GM10266 (cell line): Measurements from ENCODE around the gene SPSB2.
A peak's percentile ranks its signal among the peaks of the same experiment; 100 is the strongest.
"Not testable (repeated sequence)": the region's sequence is repeated elsewhere in the genome, so short reads cannot be mapped to it uniquely, and the experiment has no call there.

ENCODE experiments used
- DNase-seq: peaks from one replicate; pipeline ENCODE4 v3.0.0; 2012; ENCODE audit errors: extremely low spot score
- TF ChIP-seq, protein P1 (sequence below): IDR thresholded peaks from 2 replicates; pipeline ENCODE4 v1.5.1; 2012; ENCODE audit warnings: mild to moderate bottlenecking, low read depth; ENCODE audit not compliant: control insufficient read depth, insufficient read depth; ENCODE audit errors: missing control alignments

The SPSB2 gene

DNA sequence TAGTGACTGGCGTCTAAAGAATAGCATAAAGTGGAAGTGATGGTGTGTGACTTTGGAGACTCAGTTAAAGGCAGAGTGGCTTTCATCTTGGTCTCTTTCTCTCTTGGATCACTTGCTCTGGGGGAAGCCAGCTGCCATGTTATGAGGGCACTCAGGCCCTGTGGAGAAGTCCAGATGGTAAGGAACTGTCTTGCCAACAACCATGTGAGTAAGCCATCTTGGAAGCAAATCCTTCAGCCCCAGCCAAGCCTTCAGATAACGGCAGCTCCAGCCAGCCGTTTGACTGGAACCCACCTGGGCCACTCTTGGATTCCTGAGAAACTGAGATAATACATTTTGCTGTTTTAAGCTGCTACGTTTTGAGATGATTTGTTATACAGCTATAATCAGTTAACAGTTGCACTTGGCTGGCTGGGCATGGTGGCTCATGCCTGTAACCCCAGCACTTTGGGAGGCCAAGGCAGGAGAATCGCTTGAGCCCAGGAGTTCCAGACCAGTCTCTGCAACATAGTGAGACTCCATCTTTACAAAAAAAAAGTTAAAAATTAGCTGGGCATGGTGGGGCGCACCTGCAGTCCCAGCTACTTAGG, 23.8 kb upstream of the SPSB2 start:
- no peak for DNase-seq
- TF ChIP-seq, protein P1, sequence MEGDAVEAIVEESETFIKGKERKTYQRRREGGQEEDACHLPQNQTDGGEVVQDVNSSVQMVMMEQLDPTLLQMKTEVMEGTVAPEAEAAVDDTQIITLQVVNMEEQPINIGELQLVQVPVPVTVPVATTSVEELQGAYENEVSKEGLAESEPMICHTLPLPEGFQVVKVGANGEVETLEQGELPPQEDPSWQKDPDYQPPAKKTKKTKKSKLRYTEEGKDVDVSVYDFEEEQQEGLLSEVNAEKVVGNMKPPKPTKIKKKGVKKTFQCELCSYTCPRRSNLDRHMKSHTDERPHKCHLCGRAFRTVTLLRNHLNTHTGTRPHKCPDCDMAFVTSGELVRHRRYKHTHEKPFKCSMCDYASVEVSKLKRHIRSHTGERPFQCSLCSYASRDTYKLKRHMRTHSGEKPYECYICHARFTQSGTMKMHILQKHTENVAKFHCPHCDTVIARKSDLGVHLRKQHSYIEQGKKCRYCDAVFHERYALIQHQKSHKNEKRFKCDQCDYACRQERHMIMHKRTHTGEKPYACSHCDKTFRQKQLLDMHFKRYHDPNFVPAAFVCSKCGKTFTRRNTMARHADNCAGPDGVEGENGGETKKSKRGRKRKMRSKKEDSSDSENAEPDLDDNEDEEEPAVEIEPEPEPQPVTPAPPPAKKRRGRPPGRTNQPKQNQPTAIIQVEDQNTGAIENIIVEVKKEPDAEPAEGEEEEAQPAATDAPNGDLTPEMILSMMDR = no peak

DNA sequence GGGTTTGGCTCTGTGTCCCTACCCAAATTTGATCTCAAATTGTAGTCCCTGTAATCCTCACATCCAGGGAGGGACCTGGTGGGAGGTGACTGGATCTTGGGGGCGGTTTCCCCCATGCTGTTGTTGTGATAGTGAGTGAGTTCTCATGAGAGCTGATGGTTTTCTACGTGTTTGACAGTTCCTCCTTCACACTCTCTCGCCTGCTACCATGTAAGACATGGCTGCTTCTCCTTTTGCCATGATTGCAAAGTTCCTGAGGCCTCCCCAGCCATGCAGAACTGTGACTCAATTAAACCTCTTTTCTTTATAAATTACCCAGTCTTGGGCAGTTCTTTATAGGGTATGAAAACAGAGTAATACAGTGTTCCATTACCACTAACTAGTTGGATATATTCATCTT, 21.2 kb upstream of the SPSB2 start:
- TF ChIP-seq, protein P1 = no peak
- DNase-seq = no peak

DNA sequence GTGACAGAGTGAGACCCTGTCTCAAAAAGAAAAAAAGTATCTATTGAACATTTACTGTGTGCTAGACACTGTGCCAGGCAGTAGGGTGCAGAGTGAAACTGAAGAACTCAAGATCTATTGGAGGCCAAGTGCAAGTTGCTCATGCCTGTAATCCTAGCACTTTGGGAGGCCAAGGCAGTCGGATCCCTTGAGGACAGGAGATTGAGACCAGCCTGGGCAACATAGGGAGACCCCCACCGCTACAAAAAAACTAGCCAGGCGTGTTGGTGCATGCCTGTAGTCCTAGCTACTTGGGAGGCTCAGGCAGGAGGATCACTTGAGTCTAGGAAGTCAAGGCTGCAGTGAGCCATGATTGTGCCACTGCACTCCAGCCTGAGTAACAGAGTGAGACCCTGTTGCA, 19.6 kb upstream of the SPSB2 start:
- DNase-seq = not testable (repeated sequence)

DNA sequence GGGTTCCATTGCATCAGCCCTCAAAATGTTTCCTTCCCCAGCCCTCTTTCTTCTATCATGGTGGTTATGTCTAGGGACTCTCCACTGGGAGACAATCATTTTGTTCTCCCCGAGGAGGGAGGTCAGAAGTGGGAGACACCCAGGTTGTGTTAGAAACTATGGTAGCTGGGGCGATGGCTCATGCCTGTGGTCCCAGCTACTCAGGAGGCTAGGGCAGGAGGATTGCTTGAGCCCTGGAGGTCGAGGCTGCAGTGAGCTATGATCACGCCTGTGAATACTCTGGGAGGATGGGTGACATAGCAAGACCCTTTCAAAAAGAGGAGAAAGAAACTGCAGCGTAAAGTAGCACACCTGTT, 18.5 kb upstream of the SPSB2 start:
- TF ChIP-seq, protein P1 = no peak
- no peak for DNase-seq

DNA sequence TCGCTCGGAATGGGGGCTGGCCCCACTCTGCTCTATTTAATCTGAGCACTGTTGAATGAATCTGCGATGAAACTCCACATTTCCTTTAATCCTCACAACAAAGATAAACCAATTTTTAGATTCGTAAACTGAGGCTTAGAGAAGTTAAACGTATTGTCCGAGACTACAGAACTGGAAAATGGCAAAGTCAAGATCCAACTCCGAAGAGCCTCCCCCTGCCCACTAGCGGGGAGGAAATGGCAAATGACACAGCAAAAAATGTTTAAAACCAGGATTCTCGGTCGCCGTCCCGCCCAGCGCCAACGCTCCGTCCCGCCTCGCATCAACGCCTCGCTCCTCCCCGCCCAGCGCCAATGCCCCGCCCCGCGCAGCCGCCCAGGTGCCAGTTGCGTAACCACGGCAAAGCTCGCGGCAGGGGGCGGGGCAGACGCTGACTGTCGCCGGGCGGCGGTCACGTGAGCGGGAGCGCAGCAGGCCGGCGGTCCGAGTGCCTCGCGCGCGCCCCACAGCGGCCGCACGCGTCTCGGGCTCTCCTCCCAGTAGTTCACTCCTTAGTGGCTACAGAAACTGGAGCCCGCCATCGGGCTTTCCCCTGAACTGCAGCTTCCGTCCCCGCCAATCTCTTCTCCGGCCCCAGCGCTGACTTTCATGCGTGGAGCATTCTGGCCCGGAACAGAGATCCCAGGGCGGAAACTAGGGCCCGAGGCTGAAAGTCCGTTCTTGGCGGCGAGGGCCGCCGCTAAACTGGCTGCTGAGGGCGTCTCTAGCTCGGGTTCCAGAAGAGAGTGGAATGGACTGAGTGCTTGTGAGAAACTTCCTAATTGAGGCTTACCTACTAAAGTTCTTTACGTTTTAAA, 17.9 kb upstream of the SPSB2 start:
- DNase-seq = peak; percentile 97
- TF ChIP-seq, protein P1 = peak; percentile 92

DNA sequence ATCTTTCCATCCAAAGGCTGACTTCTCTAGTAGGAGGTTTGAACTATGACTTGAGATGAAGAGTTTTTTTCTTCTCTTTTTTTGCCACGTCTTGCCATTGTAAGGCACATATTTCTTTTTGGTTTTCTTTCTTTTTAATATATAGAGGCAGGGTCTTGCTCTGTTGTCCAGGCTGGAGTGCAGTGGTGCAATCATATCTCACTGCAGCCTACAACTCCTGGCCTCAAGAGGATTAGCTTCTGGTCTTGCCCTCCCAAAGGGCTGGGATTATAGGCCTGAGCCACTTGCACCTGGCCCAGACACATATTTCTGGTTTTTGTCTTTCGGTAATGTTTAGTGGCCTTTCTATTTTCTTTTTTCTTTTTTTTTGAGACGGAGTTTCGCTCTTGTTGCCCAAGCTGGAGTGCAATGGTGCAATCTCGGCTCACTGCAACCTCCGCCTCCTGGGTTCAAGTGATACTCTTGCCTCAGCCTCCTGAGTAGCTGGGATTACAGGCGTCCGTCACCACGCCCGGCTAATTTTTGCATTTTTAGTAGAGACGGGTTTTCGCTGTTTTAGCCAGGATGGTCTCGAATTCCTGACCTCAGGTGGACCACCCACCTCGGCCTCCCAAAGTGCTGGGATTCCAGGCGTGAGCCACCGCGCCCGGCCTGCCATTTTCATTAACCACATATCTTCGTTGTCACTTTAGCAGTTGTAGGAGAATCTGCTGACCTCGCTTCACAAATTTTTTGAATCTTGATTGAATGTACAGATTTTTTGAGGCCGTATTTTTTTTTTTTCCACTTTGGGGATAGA, 16.9 kb upstream of the SPSB2 start:
- DNase-seq = not testable (repeated sequence)

DNA sequence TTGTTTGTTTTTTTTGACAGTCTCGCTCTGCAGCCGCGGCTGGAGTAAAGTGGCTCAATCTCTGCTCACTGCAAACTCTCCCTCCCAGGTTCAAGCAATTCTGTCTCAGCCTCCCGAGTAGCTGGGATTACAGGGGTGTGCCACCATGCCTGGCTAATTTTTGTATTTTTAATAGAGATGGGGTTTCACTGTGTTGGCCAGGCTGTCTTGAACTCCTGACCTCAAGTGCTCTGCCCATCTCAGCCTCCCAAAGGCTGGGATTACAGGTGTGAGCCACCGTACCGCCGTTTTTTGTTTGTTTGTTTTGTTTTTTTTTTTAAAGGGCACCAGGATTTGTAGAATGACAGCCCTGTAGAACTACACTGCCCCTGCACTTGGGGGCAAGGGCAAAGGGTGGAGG, 15.7 kb upstream of the SPSB2 start:
- not testable (repeated sequence) for DNase-seq

DNA sequence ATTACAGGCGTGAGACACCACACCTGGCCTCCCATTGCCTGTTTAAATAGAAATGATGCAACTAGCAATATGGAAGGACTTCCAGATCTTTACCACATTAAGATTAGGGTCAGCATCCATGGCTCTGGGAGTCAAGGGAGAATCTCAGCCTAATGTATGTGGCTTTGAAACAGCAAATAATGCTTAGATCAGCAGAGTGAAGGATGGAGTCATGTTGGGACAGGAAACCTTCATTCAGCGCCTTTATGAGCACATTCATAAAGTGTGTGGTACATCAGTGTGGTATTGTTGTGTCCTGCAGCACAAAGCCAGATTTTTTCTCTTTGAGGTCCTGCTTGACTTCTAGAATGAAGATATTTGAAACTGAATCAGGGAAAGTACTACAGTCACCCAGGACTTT, 15.3 kb upstream of the SPSB2 start:
- no peak for DNase-seq
- TF ChIP-seq, protein P1 = no peak
